GM19193 (cell line): Measurements from ENCODE around the gene CAMK1D.

ENCODE experiments used
- POLR2A ChIP-seq: IDR thresholded peaks from 4 replicates; pipeline ENCODE4 v1.6.1; 2011; ENCODE audit not compliant: insufficient read depth, insufficient read length; ENCODE audit errors: extremely low read depth

Gene CAMK1D

DNA sequence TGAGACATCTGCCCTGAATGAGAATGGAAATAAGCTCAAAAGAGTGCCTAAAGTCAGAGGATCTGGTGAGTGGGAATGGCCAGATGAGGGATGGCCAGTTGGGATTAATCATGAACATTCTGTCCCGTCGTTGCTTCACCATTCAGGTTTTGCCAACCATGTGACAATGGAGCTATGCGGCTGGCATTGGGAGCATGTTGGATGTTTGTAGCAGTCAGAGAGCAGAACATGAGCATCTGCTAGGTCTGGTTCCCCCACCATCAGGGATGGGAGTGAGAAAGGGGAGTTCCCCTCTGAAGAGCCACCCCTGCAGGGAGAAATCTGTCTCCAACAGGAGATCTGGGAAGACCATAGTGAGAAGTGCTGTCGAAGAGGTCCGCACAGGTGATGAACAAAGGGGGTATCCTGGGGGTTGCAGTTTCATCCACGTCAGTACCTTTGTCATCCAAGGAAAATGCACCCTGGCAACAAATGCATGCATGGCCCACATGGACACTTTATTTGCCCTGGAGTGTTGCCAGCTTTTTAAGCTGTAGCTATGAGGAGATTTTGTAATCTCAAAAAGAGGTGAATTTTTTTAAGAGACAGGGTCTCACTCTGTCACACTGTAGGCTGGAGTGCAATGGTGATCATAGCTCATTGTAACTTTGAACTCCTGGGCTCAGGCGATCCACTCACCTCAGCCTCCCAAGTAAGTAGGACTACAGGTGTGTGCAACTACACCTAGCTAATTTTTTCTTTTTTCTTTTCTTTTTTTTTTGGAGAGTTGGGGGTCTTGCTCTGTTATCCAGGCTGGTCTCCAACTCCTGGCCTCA lies 190.2 kb downstream of the CAMK1D start:
- TF ChIP-seq POLR2A: no peak

DNA sequence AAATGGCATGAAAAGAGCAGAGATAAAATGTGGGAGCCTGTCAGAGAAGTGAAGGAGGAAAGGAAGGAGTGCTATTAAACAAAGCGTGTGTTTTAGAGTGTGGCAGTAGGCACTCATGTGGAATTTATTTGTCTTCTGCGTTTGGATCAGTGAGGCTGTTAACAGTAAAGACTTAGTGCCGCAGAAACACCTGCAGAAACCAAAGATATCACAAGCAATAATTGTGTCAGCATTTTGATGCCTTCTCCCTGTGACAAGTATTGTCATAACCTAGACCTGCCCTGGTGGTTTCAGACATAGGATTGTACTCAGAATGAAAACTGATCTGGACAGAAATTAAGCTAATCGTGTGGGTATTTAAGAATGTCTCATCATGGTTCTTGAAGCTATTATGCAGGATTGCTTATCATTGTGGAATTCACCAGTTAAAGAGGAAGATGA lies 191.0 kb downstream of the CAMK1D start:
- TF ChIP-seq POLR2A: no peak

DNA sequence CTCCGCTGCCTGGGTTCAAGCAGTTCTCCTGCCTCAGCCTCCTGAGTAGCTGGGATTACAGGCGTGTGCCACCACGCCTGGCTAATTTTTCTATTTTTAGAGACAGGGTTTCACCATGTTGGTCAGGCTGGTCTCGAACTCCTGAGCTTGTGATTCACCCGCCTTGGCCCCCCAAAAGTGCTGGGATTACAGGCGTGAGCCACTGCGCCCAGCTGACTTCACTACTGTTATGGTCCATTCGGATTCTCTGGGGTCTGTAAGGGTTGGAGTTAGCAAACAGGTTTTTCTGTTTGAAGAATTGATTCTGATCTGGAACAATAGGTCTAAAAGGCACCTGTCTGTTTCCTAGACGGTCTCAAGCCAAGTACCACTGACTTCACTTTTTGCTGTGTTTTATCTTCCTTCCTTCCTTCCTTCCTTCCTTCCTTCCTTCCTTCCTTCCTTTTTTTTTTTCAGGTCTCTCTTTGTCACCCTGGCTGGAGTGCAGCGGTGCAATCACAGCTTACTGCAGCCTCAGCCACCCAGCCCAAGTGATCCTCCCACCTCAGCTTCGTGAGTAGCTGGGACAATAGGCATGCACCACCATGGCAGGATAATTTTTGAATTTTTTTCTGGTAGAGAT lies 192.2 kb downstream of the CAMK1D start:
- TF ChIP-seq POLR2A: no peak

DNA sequence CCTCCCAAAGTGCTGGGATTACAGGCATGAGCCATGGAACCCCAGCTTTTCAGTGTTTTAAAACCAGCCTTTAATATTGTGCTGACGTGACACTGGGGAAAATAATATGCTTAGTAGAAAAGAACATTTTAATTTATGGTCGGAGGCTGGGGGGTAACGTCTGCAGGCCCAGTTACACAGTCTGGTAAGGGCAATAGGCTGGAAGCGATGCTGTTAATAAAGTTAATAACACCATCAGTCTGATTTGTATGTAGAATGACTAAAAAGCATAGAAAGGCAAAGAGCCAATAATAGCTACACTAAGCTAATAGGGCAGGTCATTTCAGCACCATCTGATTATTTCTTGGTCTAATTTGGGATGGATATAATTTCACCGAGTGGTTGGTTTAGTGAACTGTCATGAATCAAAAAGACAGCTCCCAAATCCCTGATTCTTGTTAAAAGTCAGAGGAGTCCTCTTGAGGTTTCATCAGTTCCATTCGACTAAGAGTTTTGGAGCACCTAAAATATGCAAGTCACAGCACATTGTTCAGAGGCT lies 192.9 kb downstream of the CAMK1D start:
- TF ChIP-seq POLR2A: no peak

DNA sequence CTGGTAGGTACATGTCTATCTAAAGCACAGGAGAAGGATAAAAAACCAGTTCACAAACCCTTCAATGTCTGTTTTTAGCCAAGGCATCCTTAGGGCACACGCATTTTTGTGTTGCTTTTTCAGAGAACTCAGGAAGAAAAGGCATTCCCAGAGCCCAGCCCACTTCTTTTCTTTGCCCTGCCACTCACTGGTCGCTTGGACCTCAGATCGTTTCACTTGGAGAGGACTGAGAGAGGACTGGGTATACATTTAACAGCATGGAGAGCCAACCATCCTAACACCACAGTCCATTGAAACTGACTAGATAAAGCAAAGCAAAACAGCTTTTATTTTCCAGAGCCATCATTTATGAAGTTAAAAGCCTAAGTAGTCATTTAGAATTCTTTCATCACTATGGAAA lies 194.2 kb downstream of the CAMK1D start:
- no peak for TF ChIP-seq POLR2A

DNA sequence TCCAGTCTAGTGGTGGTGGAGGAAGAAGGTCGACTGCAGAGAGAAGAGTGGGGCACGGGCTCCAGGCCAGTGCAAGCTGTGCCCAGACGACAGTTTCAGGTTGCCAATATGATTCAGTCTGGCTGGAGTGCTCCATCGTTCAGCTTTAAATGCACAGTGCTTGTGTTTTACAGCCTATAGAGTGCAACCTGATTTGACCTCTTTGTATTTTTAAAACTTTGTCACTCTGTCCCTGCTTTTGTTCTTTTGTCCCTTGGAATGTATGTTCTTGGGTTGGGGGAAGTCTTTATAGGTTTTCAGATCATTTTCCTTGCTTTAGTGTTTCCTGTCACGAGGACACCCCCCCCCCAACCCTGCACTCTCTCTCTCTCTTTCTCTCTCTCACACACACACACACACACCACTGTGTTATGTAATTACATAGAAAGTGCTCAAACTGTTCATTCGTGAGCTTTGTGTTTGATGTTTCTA lies 198.0 kb downstream of the CAMK1D start:
- no peak for TF ChIP-seq POLR2A

DNA sequence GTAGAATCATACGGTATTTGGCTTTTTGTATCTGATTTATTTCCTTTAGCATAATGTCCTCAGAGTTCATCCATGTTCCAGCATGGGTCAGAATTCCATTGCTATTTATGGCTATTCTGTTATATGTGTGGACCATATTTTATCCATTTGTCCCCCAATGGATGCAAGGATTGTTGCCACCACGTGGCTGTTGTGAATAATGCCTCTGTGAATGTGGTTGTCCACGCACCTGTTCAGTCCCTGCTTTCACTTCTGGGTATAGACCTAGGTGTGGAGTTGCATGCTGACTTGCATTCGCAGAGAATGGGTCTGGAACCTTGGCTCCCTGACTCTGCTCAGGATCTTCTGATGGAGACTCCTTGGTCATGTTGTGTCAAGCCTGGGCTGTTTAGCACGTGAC lies 199.9 kb downstream of the CAMK1D start:
- no peak for TF ChIP-seq POLR2A

DNA sequence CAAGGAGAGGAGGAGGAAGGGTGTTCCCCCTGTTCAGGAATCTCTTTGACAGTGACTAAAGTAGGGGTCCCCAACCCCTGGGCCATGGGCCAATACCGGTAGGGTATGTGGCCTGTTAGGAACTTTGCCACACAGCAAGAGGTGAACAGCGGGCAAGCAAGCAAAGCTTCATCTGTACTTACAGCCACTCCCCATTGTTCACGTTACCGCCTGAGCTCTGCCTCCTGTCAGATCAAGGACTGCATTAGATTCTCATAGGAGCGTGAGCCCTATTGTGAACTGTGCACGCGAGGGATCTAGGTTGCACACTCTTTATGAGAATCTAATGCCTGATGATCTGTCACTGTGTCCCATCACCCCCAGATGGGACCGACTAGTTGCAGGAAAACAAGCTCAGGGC lies 201.6 kb downstream of the CAMK1D start:
- TF ChIP-seq POLR2A: no peak

DNA sequence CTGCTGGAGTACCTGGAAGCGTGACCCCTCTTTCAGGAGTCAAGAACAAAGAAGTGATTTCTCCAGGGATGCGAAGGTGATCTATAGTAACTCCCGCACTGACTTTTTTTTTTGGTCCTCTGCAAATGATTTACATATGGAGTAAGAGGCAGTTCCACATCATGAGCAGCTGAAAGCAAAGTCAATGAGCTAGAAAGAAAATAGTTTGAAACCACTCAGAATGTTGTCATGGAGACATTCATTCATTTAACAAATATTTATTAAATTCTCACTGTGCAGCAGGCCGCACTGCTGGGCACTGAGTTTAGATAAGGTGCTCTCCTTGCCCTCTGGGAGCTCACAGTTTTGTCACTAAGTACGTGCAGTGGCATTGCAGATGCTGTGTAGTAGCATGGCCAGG lies 206.7 kb downstream of the CAMK1D start:
- TF ChIP-seq POLR2A: no peak

DNA sequence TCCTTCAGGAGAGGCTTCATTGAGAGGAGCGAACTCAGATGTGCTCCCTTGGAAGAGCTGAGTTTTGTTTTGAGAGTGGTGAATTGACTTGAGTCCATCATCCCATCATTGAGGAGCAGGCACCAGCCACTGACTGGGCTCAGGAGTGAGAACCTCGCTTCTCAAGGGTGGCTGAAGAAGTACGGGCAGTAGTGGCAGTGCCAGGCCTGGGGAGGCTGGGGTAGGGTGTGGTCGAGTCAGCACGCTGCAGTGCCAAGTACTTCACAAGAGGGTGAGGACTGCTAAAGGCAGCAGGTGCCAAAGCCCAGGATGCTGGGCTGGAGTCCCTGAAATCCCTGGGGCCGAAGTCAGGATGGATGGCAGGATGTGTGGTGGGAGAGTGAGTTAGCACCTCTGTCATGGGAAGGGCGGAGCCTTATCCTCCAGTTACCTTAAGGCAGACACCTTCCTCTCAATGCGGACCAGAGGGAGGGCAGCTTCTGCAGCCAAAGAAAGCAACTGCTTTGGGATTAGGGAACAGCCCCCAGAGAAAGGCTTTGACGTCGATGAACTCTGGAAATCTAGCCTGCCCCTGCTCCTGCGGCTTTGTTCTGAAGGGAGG lies 210.3 kb downstream of the CAMK1D start:
- TF ChIP-seq POLR2A: no peak

DNA sequence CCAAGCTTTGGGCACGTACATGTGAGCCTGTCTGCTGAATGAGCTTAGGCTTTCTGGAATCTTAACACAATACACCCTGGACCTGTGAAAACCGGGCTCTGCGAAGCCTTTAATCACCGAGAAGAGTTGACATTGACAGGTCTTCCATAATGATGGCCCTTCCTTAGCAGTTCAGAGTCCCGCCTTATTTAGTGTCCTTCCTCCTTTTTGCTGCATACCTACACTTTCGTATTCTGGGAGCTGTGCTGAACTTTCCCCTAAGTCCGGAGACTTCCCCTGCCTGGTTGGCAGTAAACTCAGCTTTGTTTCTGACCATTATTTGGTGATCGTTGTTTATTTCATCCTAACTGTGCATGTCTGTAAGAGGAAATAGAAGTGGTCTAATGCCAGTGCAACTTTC lies 212.0 kb downstream of the CAMK1D start:
- no peak for TF ChIP-seq POLR2A

DNA sequence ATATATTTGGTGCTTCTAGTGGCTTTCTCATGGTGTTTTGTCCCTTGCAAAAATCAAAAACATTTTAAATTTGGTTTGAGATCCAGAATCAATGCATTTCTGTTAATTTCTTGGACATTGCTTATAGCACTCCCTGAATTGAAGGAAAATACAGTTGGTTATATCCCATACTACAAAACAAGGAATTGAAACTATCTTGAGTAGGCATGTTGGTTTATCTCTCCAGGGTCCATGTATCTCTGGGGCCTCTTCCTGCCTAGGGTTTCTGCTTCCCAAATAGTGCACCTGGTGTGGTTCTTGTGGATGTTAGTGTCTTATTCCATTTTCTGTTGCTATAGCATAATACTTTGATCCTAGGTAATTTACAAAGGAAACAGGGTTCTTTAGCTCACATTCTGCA lies 212.4 kb downstream of the CAMK1D start:
- TF ChIP-seq POLR2A: no peak

DNA sequence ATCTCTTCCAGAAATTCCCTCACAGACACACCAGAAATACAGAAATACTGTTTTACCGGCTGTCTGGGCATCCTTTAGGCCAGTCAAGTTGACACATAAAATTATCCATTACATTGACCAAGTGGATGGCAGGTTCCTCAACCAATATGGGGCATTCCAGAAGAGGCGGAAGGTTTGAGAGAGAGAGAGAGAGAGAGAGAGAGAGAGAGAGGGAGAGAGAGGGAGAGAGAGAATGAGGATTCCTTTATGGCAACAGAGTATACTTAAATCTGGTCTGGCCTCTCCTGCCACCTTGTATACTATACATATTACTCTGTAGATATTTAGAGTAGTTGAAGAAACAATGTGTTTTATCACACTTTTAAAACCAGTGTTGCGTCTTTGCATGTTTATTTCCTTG lies 214.1 kb downstream of the CAMK1D start:
- no peak for TF ChIP-seq POLR2A

DNA sequence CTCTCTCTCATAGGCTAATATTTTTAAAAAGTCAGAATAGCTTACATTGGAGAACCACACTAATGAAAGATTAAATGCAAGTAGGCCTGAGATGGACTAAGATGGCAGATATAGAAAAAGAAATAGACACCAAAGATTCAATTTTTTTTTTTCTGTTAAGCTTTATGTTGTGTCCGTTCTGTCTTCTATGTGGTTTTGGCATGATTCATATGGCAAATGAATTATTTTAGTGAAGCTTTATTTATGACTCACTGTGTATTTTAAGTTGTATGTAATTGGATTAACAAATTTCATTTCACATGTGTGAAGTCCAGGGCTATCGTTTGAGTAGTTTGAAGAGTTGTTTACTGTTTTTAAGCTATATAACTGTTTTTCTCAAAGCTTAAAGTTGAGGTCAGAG lies 214.8 kb downstream of the CAMK1D start:
- TF ChIP-seq POLR2A: no peak
